OCI-LY1 (cell line): ENCODE results near the gene PDXP.
A peak's percentile ranks its signal among the peaks of the same experiment; 100 is the strongest.

Experiments used
- H2AFZ ChIP-seq: fragments of 200-600 bp; sonication (generic), shearing (Covaris generic); 2 replicates; pipeline ENCODE4 v1.6.0; 2014; ENCODE audit warnings: antibody characterized with exemption, mild to moderate bottlenecking, low read length
- H3F3A ChIP-seq: fragments of 200-600 bp; sonication (generic), shearing (Covaris generic); 2 replicates; pipeline ENCODE4 v1.6.0; 2014; ENCODE audit warnings: mild to moderate bottlenecking, antibody characterized with exemption, low read length, moderate library complexity; ENCODE audit not compliant: insufficient read depth
- H3K27ac ChIP-seq: fragments of 200-600 bp; sonication (generic); 2 replicates; pipeline ENCODE4 v1.5.1; 2014; ENCODE audit warnings: low read length, mixed run types, mild to moderate bottlenecking, low read depth; ENCODE audit not compliant: poor library complexity, severe bottlenecking
- H3K27me3 ChIP-seq: fragments of 200-600 bp; sonication (generic); 2 replicates; pipeline ENCODE4 v1.6.0; 2014; ENCODE audit warnings: antibody characterized with exemption, mild to moderate bottlenecking, low read length, moderate library complexity; ENCODE audit not compliant: insufficient read depth
- H3K36me3 ChIP-seq: fragments of 200-600 bp; sonication (generic); 2 replicates; pipeline ENCODE4 v1.6.1; 2014; ENCODE audit warnings: mild to moderate bottlenecking, antibody characterized with exemption, low read length, moderate library complexity, mixed read lengths; ENCODE audit not compliant: insufficient read depth
- H3K4me1 ChIP-seq: fragments of 200-600 bp; sonication (generic); 2 replicates; pipeline ENCODE4 v1.5.1; 2014; ENCODE audit warnings: mild to moderate bottlenecking, low read length, moderate library complexity; ENCODE audit not compliant: insufficient read depth, severe bottlenecking
- H3K4me2 ChIP-seq: fragments of 200-600 bp; sonication (generic), shearing (Covaris generic); 2 replicates; pipeline ENCODE4 v1.6.1; 2014; ENCODE audit warnings: low read length
- H3K4me3 ChIP-seq: fragments of 200-600 bp; sonication (generic); 2 replicates; pipeline ENCODE4 v1.5.1; 2014; ENCODE audit warnings: low read length, low read depth, mild to moderate bottlenecking, mixed read lengths; ENCODE audit not compliant: poor library complexity, severe bottlenecking
- H3K79me2 ChIP-seq: fragments of 200-600 bp; shearing (Covaris generic); 2 replicates; pipeline ENCODE4 v1.6.1; 2016; ENCODE audit warnings: mixed run types, low read length, mixed read lengths; ENCODE audit not compliant: insufficient read depth
- H3K9ac ChIP-seq: fragments of 200-600 bp; sonication (generic), shearing (Covaris generic); 2 replicates; pipeline ENCODE4 v1.6.1; 2014; ENCODE audit warnings: mild to moderate bottlenecking, low read length, mixed read lengths
- H3K9me2 ChIP-seq: fragments of 200-600 bp; sonication (generic), shearing (Covaris generic); 2 replicates; pipeline ENCODE4 v1.6.1; 2014; ENCODE audit warnings: low read depth, mild to moderate bottlenecking, low read length, mixed read lengths
- H3K9me3 ChIP-seq: fragments of 200-600 bp; shearing (Covaris generic); 2 replicates; pipeline ENCODE4 v1.6.1; 2014; ENCODE audit warnings: low read length, mixed read lengths
- H4K20me1 ChIP-seq: fragments of 200-600 bp; sonication (generic), shearing (Covaris generic); 2 replicates; pipeline ENCODE4 v1.6.0; 2016; ENCODE audit warnings: mild to moderate bottlenecking, low read length; ENCODE audit not compliant: insufficient read depth
- EZH2 ChIP-seq: fragments of 200-600 bp; sonication (generic), shearing (Covaris generic); IDR thresholded peaks from 2 replicates; pipeline ENCODE4 v1.8.0; 2017; ENCODE audit warnings: borderline replicate concordance, mixed run types, mild to moderate bottlenecking, antibody characterized with exemption, low read length, moderate library complexity, mixed read lengths
- TF ChIP-seq, protein P1 (sequence below): fragments of 200-600 bp; sonication (generic), shearing (Covaris generic); IDR thresholded peaks from 2 replicates; pipeline ENCODE4 v1.5.1; 2017; ENCODE audit warnings: mild to moderate bottlenecking, antibody characterized with exemption, low read length, moderate library complexity, mixed read lengths

PDXP gene

DNA sequence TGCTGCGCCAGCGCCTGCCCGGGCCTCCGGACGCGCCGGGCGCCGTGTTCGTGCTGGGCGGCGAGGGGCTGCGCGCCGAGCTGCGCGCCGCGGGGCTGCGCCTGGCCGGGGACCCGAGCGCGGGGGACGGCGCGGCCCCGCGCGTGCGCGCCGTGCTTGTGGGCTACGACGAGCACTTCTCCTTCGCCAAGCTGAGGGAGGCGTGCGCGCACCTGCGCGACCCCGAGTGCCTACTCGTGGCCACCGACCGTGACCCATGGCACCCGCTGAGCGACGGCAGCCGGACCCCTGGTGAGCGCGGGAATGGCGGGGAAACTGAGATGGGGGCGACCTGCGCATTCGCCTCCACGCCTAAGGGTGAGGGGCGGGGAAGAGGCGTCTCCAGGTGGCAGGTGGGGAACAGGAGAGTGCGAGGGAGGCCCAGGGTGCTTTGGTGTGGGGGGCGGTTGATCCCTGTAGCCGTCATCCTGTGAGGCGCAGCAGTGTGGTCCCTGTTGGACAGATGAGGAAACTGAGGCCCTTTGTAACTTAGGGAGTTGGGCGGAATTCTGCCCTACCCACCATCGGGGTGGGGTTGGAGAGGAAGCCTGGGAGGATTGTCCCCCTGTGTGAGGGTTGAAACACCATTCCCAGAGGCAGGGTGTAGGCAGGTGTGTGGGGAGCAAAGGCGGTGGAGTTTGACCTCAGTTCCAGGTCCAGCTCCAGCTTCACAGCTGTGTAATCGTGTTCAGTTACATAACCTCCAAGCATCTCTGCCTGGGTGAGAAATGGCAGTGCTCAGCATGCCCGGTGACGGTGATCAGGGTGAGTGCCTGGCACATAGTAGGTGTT lies 758 bp downstream of the PDXP start:
- H3K79me2 ChIP-seq: peaks cover 46% of the 10 kb centered on the region
- no peaks in the 10 kb centered on the region for H3K9me2 ChIP-seq
- peak overlapping the region; percentile 82 for H3K4me3 ChIP-seq
- peak overlapping the region; percentile 89 for H3K4me2 ChIP-seq
- H2AFZ ChIP-seq: no peak overlapping the region
- peak overlapping the region; percentile 87 for H3K9ac ChIP-seq
- H3K36me3 ChIP-seq: peaks cover 33% of the 10 kb centered on the region; the same call in 1 of the 2 replicates
- H4K20me1 ChIP-seq: no peaks in the 10 kb centered on the region
- H3K9me3 ChIP-seq: no peaks in the 10 kb centered on the region
- H3K27me3 ChIP-seq: no peaks in the 10 kb centered on the region
- H3K4me1 ChIP-seq: peaks cover 46% of the 10 kb centered on the region
- no peaks in the 10 kb centered on the region for H3F3A ChIP-seq
- no peak for TF ChIP-seq EZH2
- H3K27ac ChIP-seq: peak overlapping the region; percentile 84

DNA sequence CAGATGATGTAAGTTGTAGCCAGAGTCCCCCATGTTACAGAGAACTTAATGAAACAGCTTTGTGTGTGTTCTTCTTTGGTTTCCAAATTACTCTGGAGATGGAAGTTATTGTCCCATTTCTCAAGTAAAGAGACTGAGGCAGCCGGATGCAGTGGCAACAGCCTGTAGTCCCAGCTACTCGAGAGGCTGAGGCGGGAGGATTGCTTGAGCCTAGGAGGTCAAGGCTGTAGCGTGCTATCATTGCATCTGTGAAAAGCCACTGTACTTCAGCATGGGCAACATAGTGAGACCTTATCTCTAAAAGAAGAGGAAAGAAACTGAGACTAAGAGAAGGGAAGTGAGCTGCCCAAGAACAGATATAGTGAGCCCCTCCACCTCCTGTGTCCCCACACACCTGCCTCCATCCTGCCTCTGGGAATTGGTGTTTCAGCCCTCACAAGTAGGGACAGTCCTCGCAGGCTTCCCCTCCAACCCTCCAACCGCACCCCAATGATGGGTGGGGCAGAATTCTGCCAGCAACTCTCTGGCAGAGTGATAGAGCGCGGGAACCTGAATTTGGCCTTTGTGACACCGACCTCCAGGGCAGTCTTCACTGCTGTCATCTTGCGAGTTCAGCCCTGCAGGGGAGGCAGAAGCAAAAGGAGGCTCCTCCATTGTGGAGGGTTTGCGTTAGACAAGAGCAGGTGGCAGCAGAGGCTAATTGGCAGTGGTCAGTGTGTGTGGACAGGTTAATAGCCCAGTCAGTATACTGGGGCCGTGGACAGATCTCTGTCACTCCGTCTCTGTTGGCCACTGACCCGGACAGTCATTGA lies 1.6 kb downstream of the PDXP start:
- peak overlapping the region; percentile 87 for H3K9ac ChIP-seq
- H3K4me1 ChIP-seq: peaks cover 46% of the 10 kb centered on the region
- H3K9me3 ChIP-seq: no peaks in the 10 kb centered on the region
- no peaks in the 10 kb centered on the region for H3K27me3 ChIP-seq
- H3K79me2 ChIP-seq: peaks cover 53% of the 10 kb centered on the region
- TF ChIP-seq, protein P1, sequence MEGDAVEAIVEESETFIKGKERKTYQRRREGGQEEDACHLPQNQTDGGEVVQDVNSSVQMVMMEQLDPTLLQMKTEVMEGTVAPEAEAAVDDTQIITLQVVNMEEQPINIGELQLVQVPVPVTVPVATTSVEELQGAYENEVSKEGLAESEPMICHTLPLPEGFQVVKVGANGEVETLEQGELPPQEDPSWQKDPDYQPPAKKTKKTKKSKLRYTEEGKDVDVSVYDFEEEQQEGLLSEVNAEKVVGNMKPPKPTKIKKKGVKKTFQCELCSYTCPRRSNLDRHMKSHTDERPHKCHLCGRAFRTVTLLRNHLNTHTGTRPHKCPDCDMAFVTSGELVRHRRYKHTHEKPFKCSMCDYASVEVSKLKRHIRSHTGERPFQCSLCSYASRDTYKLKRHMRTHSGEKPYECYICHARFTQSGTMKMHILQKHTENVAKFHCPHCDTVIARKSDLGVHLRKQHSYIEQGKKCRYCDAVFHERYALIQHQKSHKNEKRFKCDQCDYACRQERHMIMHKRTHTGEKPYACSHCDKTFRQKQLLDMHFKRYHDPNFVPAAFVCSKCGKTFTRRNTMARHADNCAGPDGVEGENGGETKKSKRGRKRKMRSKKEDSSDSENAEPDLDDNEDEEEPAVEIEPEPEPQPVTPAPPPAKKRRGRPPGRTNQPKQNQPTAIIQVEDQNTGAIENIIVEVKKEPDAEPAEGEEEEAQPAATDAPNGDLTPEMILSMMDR: no peak
- no peak for TF ChIP-seq EZH2
- no peaks in the 10 kb centered on the region for H3K9me2 ChIP-seq
- peak overlapping the region; percentile 84 for H3K27ac ChIP-seq
- peak overlapping the region; percentile 82 for H3K4me3 ChIP-seq
- no peak overlapping the region for H2AFZ ChIP-seq
- H3K4me2 ChIP-seq: peak overlapping the region; percentile 89
- H3F3A ChIP-seq: no peaks in the 10 kb centered on the region
- H4K20me1 ChIP-seq: no peaks in the 10 kb centered on the region
- H3K36me3 ChIP-seq: peaks cover 42% of the 10 kb centered on the region

DNA sequence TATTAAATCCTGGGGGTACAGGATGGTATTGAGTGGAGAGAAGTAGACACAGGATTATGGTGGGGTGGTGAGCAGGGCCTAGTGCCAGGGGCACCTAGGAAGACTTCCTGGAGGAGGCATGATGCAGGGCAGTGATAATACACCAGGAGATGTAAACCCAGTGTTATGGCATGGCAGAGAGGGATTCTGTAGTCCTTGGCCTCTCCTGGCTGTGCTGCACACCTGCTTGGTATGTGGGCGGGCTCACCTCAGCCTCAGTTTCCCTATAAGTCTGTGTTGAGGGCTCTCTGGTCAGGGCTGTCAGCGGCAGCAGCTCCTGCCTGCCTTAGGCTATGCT lies 2.2 kb downstream of the PDXP start:
- Histone ChIP-seq H3K36me3 (peaks cover 47% of the 10 kb centered on the region), H4K20me1 (no peaks in the 10 kb centered on the region), H3K4me2 (peak overlapping the region; percentile 89), H3K27me3 (no peaks in the 10 kb centered on the region), H3K4me1 (peaks cover 46% of the 10 kb centered on the region), H3K9ac (peak overlapping the region; percentile 87), H2AFZ (no peak overlapping the region), H3K79me2 (peaks cover 53% of the 10 kb centered on the region), H3K9me2 (no peaks in the 10 kb centered on the region), H3K27ac (peak overlapping the region; percentile 84), H3K4me3 (peak overlapping the region; percentile 82), H3K9me3 (no peaks in the 10 kb centered on the region), H3F3A (no peaks in the 10 kb centered on the region)
- no peak for TF ChIP-seq EZH2
- TF ChIP-seq, protein P1: no peak
